ENCODE results near the gene GNG7. TPM values are rescaled to one million over a fixed set of nuclear protein-coding genes. Genes with fewer than 3 reads are reported as not detected.

The GNG7 gene
- total RNA-seq, 1 experiment from 2014 or later, result 7.7 TPM

GRCh38 chr19:2527686-2528085, 174.8 kb downstream of the GNG7 start:
- Histone ChIP-seq H2BK5ac (ENCODE audit: insufficient read length, low read length) (no peak overlapping the region), H3K79me1 (ENCODE audit: insufficient read depth, low read depth, low read length, poor library complexity, severe bottlenecking) (no peaks in the 10 kb centered on the region), H2BK20ac (ENCODE audit: low read depth, low read length, poor library complexity, severe bottlenecking) (no peak overlapping the region), H3T11ph (ENCODE audit: low read length) (no peak overlapping the region), H2AK5ac (ENCODE audit: insufficient read length, low read length) (no peak overlapping the region), H3K23me2 (ENCODE audit: insufficient read length, low read depth, low read length, poor library complexity, severe bottlenecking) (no peaks in the 10 kb centered on the region), H3K18ac (ENCODE audit: insufficient read length, low read depth, low read length) (no peak overlapping the region), H2BK15ac (ENCODE audit: low read depth, low read length) (no peak overlapping the region), H2AFZ (ENCODE audit: low read length) (no peak overlapping the region), H3K79me2 (ENCODE audit: insufficient read depth, low read length) (no peaks in the 10 kb centered on the region), H3K27ac (ENCODE audit: insufficient read length, low read depth, low read length) (no peak overlapping the region), H3K9me3 (ENCODE audit: control insufficient read depth, low read depth, low read length) (no peaks in the 10 kb centered on the region), H3K4me2 (ENCODE audit: insufficient read depth, insufficient read length, low read length) (no peak overlapping the region), H3K23ac (ENCODE audit: insufficient read length, low read depth, low read length) (no peak overlapping the region), H3K4ac (ENCODE audit: low read depth, low read length) (no peak overlapping the region), H3K14ac (ENCODE audit: insufficient read depth, low read length) (no peak overlapping the region), H3K56ac (ENCODE audit: insufficient read length, low read depth, low read length) (no peak overlapping the region), H4K91ac (ENCODE audit: insufficient read length, low read depth, low read length) (no peak overlapping the region), H4K8ac (replicated peaks; ENCODE audit: insufficient read length, low read depth, low read length) (no peak overlapping the region), H2BK120ac (ENCODE audit: low read depth, low read length, poor library complexity, severe bottlenecking) (no peak overlapping the region), H3K27me3 (ENCODE audit: insufficient read depth, low read length) (no peaks in the 10 kb centered on the region), H4K20me1 (ENCODE audit: control insufficient read depth, insufficient read depth, insufficient read length) (peaks cover 4% of the 10 kb centered on the region), H2BK12ac (ENCODE audit: insufficient read length, low read depth, low read length) (no peak overlapping the region), H3K4me1 (ENCODE audit: insufficient read depth, low read length) (peaks cover 2% of the 10 kb centered on the region; the same call in 1 of the 2 replicates), H4K5ac (ENCODE audit: insufficient read length, low read depth, low read length) (no peak overlapping the region), H3K9ac (ENCODE audit: extremely low read depth, insufficient read length, low read length) (no peak overlapping the region)
- Mint-ChIP-seq H3K27ac (peak overlapping the region in 1 of 3 experiments; percentile 69; a peak in 2 of 7 replicates), H3K9me3 (peaks cover 0 to 4% of the 10 kb centered on the region in 2 experiments; a peak in 1 of 5 replicates), H3K27me3 (ENCODE audit: low read depth) (no peaks in the 10 kb centered on the region), H3K4me3 (no peak overlapping the region), H3K36me3 (ENCODE audit: insufficient read depth in 1 of 3, low read depth in 3 of 3) (no peaks in the 10 kb centered on the region), H3K4me1 (peaks cover 6 to 21% of the 10 kb centered on the region in 2 experiments; a peak in 3 of 4 replicates)
- no peak for TF ChIP-seq CTCF (conservative IDR thresholded peaks at IDR 0.05)
- peak; percentile 19 for DNase-seq
- WGBS (ENCODE audit: extremely low coverage, insufficient read length, low lambda C conversion rate), result no CpG with 5 or more reads among the region's 4 CpGs
